Gastroesophageal sphincter (tissue), 3 donors: ENCODE measurements around the gene RAD18.

Experiments
- CTCF ChIP-seq, 4 experiments: fragments of 200-600 bp in 2 of 4; fragments of 450-650 bp in 2 of 4; sonication (generic) in 1 of 4; IDR thresholded peaks; one replicate each; pipeline ENCODE4 v1.5.1; 2017 to 2019; ENCODE audit warnings: antibody characterized with exemption in 4 of 4, mild to moderate bottlenecking in 2 of 4, moderate library complexity in 2 of 4
- EP300 ChIP-seq: sonication (generic); formaldehyde crosslinking; IDR thresholded peaks from one replicate; pipeline ENCODE4 v1.6.1; 2017; ENCODE audit warnings: antibody characterized with exemption, mild to moderate bottlenecking
- POLR2A ChIP-seq, 2 donors: fragments of 450-650 bp; IDR thresholded peaks; one replicate each; pipeline ENCODE4 v1.6.1; 2017; ENCODE audit warnings: antibody characterized with exemption in 2 of 2, mild to moderate bottlenecking in 2 of 2, moderate library complexity in 1 of 2
- POLR2AphosphoS5 ChIP-seq: sonication (generic); formaldehyde crosslinking; IDR thresholded peaks from one replicate; pipeline ENCODE4 v1.6.1; 2017; ENCODE audit warnings: antibody characterized with exemption

GRCh38 chr3:8983591-8983990 lies 20.3 kb upstream of the RAD18 start:
- no peak for TF ChIP-seq CTCF (IDR thresholded peaks at IDR 0.05)
- TF ChIP-seq POLR2A (IDR thresholded peaks at IDR 0.05) = no peak
- no peak for TF ChIP-seq POLR2AphosphoS5
- TF ChIP-seq EP300 = no peak
